Lower leg skin (tissue), 4 donors: ENCODE measurements around the gene BLM. TPM values are rescaled to one million over a fixed set of nuclear protein-coding genes. Genes with fewer than 3 reads are reported as not detected.
"Not testable (repeated sequence)": the region's sequence is repeated elsewhere in the genome, so short reads cannot be mapped to it uniquely, and the experiment has no call there.

Experiments
- DNase-seq, 2 donors: peaks; one replicate each; pipeline ENCODE4 v3.0.0-alpha.2; 2019; ENCODE audit warnings: low spot score in 2 of 2
- H3K4me3 ChIP-seq: fragments of 200-600 bp; sonication (generic); 2 replicates; pipeline ENCODE4 v1.5.1; 2017; ENCODE audit warnings: mild to moderate bottlenecking, low read depth; ENCODE audit not compliant: poor library complexity, severe bottlenecking
- CTCF ChIP-seq, 3 donors: fragments of 450-650 bp; IDR thresholded peaks; one replicate each; pipeline ENCODE4 v1.5.1; 2016; ENCODE audit warnings: antibody characterized with exemption in 3 of 3, mild to moderate bottlenecking in 3 of 3, moderate library complexity in 2 of 3
- POLR2A ChIP-seq, 2 donors: fragments of 450-650 bp; IDR thresholded peaks; one replicate each; pipeline ENCODE4 v1.6.1; 2016 to 2017; ENCODE audit warnings: antibody characterized with exemption in 2 of 2, mild to moderate bottlenecking in 1 of 2, moderate library complexity in 1 of 2
- WGBS, 2 donors: methylation state at CpG; one replicate each; pipeline ENCODE4 v1.1.5; 2018; 5-methylcytosine and 5-hydroxymethylcytosine counted together
- intact Hi-C: fragments of 100-400 bp; cut with DNase I; formaldehyde crosslinking; loops from one replicate; pipeline ENCODE4 v1.15.0; 2023; ENCODE audit warnings: low total_unique reads
- total RNA-seq, 4 donors: library from RNA; depleted of rRNA; stranded (reverse); fragments of >200 nt; gene quantifications; one replicate each; pipeline ENCODE4 v1.1.0, GENCODE V29; 2016

Gene BLM
- total RNA-seq, 4 donors from 2014 or later: 0.30 to 2.0 (median 0.45) TPM

- WGBS, 2 donors: 78 to 79% methylated on average over 1 of the region's 1 CpG
Measured at GRCh38 chr15:90735923-90736322, 18.8 kb downstream of the BLM start.

DNA sequence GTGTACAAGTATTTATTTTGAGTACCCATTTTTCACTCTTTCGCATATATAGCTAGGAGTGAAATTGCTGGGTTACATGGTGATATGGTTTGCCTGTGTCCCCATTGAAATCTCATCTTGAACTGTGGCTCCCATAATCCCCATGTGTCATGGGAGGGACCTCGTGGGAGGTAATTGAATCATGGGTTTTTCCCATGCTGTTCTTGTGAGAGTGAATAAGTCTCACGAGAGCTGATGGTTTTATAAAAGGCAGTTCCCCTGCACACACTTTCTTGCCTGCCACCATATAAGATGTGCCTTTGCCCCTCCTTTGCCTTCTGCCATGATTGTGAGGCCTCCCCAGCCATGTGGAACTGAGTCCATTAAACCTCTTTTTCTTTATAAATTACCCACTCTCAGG lies 23.4 kb downstream of the BLM start:
- H3K4me3 ChIP-seq, intact Hi-C loops, DNase-seq: not testable (repeated sequence)
- 91 to 93% methylated on average over 3 of the region's 3 CpGs for WGBS, 2 donors

More at GRCh38 chr15:90735923-90736322, 18.8 kb downstream of the BLM start:
- intact Hi-C loops: no loop called here
- TF ChIP-seq CTCF (IDR thresholded peaks at IDR 0.05) (no peak), POLR2A (IDR thresholded peaks at IDR 0.05) (no peak)
- no peak for DNase-seq
- no peak overlapping the region for H3K4me3 ChIP-seq

DNA sequence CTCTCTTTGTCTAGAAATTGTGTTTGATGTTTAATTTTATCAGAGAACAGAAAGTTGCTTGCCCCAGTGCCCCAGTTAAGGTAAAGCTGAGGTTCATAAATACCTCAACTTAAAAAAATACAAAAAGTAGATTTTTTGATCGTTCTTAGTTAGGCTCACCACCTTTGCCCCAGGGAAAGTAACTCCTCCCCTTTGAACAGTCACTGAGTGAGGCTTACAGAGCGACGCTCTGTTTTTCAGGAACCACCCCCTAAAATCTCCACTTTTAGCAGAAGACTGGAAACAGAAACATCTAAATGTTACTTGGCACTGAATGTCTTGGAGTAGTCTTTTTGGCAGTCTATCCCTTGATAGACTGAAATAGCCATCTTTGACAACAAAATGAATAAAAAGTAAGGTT lies 24.9 kb downstream of the BLM start:
- WGBS, 2 donors: 37 to 44% methylated on average over 3 of the region's 3 CpGs
- no peak overlapping the region for H3K4me3 ChIP-seq
- intact Hi-C loops: no loop called here
- no peak for TF ChIP-seq CTCF (IDR thresholded peaks at IDR 0.05)
- no peak for TF ChIP-seq POLR2A (IDR thresholded peaks at IDR 0.05)
- DNase-seq: no peak

GRCh38 chr15:90743407-90743806 lies 26.3 kb downstream of the BLM start:
- H3K4me3 ChIP-seq: no peak overlapping the region
- WGBS, 2 donors: 35 to 97% methylated on average over 1 of the region's 1 CpG

GRCh38 chr15:90744759-90745402 lies 27.7 kb downstream of the BLM start:
- no peak overlapping the region for H3K4me3 ChIP-seq
- intact Hi-C loops: no loop called here
- WGBS, 2 donors: 97 to 98% methylated on average over 8 of the region's 8 CpGs
- no peak for DNase-seq
- TF ChIP-seq POLR2A (IDR thresholded peaks at IDR 0.05): no peak
- no peak for TF ChIP-seq CTCF (IDR thresholded peaks at IDR 0.05)

More at GRCh38 chr15:90743407-90743806, 26.3 kb downstream of the BLM start:
- intact Hi-C loops: no loop called here
- TF ChIP-seq POLR2A (IDR thresholded peaks at IDR 0.05): no peak
- TF ChIP-seq CTCF (IDR thresholded peaks at IDR 0.05): no peak
- no peak for DNase-seq

DNA sequence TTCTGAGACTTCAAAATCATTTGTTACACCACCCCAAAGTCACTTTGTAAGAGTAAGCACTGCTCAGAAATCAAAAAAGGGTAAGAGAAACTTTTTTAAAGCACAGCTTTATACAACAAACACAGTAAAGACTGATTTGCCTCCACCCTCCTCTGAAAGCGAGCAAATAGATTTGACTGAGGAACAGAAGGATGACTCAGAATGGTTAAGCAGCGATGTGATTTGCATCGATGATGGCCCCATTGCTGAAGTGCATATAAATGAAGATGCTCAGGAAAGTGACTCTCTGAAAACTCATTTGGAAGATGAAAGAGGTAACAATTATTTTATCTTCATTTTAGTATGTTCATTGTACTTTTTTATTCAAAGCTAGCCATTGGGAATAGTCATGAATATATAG lies 32.6 kb downstream of the BLM start:
- TF ChIP-seq POLR2A (IDR thresholded peaks at IDR 0.05) (no peak), CTCF (IDR thresholded peaks at IDR 0.05) (no peak)
- no peak for DNase-seq
- intact Hi-C loops: no loop called here
- WGBS, 2 donors: 83 to 91% methylated on average over 3 of the region's 3 CpGs
- H3K4me3 ChIP-seq: no peak overlapping the region
